Islet precursor cell (in vitro differentiated cells): ENCODE data around the gene TPK1.
A peak's percentile ranks its signal among the peaks of the same experiment; 100 is the strongest.
"Not testable (repeated sequence)": the region's sequence is repeated elsewhere in the genome, so short reads cannot be mapped to it uniquely, and the experiment has no call there.

ENCODE experiments used
- DNase-seq: peaks from one replicate; pipeline ENCODE4 v3.0.0-alpha.2; 2018

Gene TPK1

DNA sequence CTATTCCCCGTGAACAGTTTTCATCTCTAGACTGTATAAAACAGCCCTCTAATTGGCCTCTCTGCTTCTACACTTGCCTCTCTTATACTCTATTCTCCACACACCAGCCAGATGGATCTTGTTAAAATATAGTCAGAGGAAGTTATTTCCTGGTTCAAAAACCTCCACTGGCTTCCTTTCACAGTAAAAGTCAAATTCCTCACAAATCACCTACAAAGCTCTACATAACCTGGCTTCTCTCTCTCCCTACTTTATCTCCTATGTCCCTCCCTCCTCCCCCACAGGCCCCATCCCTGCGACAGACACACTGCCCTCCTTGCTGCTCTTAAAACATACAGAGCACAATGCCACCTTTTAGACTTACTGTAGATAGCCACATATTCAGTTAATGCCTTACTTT, 60.1 kb downstream of the TPK1 start:
- DNase-seq: no peak

DNA sequence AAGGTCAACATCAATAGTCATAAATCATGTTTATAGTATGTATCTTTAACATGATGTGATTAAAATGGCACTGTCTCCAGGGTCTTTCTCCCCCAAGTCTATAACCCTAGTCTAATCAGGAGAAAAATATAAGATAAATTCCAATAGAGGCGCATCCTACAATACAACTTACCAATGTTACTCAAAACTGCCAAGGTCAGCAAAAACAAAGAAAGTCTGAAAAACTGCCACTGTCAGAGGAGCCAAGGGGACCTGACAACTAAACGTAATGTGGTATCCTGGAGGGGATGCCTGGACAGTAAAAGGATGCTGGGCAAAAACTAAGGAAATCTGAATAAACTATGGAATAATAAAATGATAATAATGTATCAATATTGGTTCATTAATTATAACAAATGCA, 63.9 kb downstream of the TPK1 start:
- no peak for DNase-seq

DNA sequence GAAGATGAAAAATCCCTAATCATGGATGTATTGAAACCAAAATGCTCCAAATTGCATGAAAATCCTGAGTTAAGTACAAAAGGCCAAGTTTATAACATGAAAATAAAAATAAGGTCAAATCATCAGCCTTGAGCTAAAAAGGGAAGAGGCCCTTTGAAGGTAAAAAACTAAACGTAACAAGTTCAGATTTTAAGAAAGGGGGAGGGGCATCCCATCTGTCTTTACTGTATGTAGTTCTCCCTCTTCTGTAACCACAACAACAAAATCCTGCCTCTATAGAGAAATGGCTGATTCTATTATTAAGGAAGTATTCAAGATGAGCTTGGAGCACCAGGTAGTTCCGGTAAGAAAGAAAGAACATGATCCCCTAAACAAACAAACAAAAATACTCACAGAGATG, 64.7 kb downstream of the TPK1 start:
- DNase-seq: no peak

DNA sequence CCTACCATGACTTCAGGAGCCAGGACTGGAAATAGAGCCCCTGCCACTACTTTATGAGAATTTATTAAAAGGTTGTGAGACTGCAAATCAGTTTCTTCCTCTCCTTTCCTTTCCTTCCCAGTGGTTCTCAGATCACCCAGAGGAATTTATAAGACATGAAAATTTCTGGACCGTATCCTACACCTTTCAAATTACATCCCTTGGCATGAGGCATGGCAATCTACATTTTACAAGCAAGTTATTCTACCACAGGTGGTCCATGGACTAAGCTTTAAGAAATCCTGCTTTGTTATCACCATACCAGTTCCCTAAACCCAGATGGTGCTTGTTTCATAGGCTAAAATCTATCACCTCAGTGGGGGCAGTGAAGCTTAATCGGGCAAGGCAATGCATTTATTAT, 66.5 kb downstream of the TPK1 start:
- no peak for DNase-seq

DNA sequence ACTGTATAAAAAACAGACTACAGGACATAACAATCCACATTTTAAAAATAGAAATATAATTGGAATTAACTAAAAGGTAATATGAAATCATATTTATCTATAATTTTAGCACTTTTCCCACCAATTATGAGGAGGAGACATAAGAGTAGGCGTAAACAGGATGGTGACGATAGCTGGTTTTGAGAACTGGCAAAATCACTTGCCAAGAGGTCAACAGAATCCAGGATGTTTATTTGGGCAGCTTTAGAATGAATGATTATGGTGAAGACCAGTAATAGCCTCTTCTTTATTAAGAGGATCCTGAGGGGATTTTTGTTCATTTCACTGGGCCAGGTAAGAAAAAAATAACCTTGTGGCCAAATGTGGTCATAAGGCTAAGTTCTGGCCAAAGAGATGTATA, 67.2 kb downstream of the TPK1 start:
- DNase-seq: no peak

DNA sequence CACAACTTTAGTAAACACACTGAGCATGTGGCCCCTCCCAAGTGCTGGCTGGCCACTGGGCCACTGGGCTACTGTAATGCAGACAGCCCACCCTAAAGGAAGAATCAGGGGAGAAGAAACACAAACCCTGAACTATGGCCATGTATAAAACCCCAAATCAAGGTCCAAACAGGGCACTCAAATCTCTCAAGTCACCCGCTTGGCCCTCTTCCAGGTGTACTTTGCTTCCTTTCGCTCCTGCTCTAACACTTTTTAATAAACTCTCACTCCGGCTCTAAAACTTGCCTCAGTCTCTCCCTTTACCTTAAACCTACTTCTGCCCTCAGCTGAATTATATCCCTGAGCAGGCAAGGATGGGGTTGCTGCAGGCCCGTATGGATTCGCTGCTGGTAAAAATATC, 72.6 kb downstream of the TPK1 start:
- no peak for DNase-seq

DNA sequence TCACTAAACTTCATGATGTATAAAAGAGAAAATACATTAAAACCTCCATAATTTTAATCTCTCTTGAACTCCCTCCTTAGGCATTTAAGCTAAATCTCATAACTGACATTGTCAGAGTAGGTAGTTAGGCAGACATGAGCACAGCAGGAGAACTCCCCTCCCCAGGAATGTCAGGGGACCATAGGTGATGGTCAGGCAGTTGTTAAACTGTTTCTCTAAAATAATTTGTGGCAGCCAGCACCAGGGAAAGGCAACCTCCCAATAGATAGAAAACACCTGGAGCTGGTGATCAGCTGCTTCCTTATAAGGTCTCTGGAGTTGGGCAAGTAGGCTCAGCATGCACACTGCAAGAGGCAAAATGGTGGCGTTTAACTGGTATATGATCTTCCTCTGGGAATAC, 73.0 kb downstream of the TPK1 start:
- DNase-seq: no peak

DNA sequence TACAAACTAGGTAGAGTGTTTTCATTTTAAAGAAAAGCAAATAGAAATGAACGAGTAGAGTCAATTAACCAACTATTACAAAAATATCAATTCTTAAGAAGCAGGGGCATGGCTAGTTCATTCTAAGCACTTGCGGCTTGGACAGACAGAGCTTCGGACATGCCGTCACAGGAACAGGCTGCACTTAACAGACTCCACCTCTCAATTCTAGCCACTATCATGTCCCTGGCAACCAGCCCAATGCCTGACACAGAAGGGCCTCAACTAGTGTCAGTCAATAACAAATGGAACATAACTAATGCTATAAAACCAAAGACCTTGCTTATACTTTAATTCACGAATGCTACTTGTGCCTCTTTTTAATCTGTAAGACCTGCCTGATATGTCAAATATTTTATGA, 74.4 kb downstream of the TPK1 start:
- no peak for DNase-seq

DNA sequence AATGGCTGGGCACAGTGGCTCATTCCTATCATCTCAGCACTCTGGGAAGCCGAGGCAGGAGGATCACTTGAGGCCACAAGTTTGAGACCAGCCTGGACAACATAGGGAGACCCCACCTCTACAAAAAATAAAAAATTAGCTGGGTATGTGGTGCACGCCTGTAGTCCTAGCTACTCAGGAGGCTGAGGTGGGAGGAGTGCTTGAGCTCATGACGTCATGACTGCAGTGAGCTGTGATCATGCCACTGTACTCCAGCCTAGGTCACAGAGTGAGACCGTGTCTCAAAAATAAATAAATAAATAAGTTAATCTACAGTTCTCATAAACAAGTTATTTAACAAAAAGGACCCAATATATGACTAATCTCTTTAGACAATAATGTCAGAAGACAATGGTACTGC, 76.2 kb downstream of the TPK1 start:
- DNase-seq: no peak

DNA sequence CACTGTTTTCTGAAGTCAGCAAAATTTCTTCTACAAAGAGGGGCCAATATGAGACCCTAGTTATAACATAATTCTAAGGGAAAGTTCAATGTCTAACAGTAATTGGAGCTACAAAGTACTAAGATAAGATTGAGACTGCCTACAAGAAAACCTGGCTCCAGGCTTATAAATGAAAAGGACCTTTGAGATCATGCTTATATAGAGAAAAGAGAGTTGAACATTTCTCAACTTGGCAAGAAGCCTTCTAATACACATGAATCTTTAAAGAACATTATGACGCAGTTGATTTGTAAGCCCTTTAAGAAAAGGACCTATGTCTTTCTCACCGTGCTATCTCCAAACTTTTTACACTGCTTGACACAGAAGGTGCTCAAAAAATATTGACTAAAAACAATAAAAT, 87.9 kb downstream of the TPK1 start:
- no peak for DNase-seq

DNA sequence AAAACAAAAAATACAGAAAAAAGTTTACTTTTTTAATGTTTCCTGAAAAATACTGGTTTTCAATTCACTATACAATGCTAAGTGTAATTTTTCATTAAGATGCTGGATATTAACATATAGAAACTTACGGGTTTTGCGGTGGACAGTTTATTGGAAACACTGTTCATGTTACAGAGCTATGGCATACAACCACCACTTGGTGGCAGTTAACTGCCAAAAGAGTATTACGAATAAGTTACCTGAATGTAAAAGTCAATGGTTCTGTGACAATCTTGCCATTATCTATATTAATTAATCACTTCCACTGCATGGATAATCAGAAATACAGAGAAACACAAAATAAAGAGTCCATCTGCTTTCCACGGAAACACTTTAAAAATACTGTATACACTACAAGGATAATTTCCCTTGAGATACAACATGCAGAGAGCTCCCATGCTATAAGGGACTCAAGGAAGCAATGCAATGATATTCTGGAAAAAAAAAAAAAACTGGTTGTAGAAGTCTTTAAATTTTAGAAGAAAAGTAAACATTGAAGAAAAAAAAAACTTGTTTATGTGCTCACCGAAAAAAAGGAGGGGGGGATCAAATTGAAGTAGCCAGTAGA, 97.0 kb downstream of the TPK1 start:
- no peak for DNase-seq

DNA sequence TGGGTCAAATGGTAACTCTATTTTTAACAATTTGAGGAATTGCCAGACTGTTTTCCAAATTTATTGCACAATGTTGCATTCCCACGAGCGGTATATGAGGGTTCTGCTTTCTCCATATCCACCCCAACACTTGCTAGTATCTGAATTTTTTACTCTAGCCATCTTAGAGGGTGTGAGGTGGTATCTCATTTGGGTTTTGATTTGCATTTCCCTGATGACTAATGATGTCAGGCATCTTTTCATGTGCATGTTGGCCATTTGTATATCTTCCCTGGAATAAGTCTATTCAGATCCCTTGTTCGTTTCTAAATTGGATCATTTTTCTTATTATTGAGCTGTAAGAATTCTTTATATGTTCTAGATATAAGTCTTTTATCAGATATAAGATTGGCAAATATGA, 97.7 kb downstream of the TPK1 start:
- DNase-seq: no peak

DNA sequence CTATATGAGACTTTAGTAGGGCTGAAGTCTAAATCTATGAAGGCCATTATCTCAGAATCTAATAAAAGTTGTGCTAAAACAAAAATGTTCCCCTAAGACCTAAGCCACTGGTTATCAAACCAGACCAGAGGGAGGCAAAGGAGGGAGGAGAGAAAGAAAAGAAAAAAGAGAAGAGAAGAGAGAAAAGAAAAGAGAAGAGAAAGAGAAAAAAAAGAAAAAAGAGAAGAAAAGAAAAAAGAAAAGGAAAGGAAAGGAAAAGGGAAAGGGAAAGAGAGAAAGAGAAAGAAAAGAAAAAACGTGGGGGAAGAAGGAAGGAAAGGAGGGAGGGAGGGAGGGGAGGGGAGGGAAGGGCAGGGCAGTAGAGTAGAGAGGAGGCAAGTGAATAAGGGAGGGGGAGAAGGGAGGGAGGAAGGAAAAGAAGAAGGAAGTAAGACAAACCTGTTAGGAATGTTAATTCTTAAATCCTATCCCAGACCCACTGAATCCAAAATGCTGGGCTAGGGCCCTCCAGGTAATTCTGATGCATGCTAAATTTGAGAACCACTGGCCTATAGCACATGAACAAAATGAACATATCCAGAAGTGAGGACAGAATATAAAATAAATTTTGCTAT, 98.9 kb downstream of the TPK1 start:
- no peak for DNase-seq

DNA sequence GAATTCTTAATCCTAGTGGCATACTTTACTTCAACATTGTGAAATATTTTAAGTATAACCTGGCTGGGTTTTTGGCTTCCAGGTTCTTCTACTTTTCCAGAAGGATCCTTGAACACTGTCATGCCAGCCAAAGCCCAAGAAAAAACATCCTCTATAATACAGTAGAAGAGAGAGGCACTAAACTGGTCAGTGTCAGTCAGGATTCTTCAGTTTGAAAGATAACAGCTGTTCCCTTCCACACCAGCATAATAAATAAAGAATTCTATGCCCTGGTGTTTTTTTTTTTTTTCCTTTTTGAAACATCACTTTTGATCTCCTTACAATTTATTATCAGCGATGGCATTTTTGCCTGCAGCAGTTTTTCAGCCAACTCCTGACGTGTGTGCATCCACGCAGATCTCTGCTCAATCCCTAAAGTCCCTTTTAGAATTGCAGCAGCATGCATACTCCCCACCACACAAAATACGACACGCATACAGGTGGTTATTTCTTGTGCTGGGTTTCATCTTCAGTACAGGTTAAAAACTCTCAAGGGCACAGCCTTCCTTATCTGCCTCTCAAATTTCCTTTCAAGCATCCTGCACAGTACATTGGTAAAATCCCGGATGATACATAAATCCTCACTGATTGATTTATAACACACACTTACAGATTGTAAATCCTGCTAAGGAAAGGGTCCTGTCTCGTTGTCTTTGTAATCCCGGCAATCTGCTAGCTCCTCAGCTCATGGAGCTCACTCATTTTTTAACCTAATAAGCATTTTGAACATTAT, 100.2 kb downstream of the TPK1 start:
- no peak for DNase-seq

DNA sequence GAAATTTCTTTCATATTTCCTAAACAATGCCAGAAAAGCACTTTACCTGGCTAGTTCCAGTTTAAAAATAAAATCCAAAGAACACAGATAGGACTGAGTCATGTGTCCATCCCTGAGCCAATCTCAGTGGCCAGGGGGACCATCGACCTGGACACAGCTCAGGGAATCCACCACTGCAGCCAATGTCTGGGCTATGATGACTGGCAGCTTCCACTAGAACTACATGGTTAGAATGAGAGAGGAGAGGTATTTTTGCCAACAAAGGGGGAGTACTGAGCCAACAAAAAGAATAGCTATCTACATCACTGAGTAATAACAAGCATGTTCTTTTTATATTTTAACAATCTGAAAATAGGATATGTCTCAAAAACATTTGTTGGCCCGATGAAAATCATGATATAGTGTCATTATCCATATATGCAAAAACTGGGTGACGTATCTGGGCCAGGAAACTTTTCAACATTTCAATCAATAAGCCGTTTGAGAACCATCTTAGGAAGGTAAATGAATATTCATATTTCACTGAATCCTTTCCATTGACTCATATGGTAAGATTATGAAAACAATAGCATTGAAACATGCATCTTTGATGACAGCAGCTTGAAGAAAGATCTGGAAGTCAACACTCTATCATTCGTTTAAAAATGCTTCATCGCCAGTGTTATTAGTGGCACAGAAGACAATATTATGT, 104.0 kb downstream of the TPK1 start:
- no peak for DNase-seq

DNA sequence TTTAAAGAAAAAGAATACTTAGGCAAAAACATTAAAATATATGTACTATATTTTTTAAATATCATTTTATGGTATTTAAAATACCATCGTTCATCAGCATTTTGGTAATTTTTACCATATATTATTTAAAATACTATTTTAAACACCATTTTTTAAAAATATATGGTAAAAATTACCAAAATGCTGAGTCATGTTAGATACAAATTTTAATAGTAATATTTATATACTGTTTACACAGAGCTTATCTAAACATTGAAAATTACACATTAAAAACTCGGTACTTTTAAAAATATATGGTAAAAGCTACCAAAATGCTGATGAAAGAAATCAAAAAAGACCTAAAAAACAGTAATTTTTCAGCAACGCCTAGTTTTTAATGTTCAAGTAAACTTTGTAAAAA, 105.6 kb downstream of the TPK1 start:
- DNase-seq: no peak

DNA sequence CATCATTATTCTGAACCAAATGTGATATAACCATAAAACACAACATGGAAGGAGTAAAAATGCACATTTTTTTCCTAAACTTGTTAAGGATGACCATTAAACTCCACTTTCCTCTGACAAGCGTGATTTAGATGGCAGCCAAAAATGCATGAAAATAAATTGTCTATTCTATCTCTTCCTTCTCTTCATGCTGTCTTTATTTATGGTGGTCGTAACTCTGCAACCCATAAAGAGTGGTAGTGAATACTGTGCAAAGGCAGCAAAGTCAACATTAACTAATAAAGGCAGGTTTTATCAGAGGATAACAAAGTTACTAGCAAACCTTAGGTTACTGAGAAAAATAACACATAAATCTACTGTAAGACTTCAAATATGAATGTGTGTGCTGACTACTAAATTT, 106.6 kb downstream of the TPK1 start:
- DNase-seq: no peak

DNA sequence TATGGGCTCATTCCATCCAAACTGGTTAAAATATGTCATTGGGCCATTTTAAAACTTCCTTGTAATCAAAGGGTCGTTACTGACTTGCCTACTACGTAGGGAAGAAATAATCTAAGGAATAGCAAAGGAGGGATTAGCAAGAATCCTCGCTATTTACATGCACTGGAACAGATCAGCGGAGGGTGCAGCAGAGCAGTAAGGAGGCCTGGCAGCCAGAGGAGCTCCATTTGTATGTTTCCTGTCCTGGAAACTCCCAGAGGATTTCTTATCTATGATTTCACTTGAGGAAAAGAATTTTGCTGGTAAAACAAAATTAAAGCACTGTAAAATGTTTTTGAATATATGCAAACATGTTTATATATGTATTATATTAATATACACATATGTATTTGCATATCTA, 107.3 kb downstream of the TPK1 start:
- no peak for DNase-seq

DNA sequence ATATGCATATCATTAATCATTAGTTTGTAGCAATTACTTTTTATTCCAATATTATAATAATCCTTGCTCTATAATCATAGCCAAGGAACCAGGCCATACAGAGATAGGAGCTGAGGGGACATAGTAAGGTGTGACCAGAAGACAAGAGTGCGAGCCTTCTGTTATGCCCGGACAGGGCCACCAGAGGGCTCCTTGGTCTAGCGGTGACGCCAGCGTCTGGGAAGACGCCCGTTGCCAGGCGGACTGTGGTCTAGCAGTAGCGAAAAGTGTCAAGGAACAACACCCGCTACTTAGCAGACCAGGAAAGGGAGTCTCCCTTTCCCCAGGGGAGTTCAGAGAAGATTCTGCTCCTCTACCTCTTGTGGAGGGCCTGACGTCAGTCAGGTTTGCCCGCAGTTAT, 109.0 kb downstream of the TPK1 start:
- DNase-seq: not testable (repeated sequence)

DNA sequence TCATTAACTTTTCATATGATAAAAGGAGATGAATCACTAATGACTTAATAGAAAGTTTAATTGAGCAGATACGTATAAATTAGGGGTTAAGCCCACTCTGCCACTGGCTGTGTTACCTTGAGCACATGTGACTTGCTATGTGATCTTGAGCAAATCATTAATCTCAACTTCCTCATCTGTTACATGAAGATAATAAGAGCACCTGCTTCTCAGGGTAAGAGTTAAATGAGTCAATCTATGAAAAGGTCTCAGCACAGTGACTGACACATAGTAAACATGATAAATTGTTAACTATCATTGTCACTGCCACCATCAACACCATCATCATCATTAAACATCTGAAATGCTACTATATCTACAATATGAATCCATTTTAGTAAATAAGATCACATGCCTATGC, 110.8 kb downstream of the TPK1 start:
- no peak for DNase-seq

DNA sequence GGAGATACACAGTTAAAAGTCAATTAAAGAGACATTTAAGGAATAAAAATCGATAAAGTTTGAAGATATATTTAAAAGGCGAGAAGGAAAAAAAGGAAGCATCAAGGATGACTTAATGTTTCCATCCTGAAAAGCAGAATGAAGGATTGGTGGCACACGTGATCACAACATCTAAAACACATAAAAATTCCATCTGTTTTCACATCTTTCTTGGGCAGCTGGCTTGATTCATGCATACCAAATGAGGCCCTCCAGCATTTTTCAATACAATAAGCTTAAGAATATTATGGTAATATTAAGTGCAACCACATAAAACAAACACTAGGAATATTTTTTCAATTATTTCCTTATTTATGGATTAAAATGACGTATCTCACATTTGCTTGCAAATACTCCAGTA, 112.6 kb downstream of the TPK1 start:
- no peak for DNase-seq

DNA sequence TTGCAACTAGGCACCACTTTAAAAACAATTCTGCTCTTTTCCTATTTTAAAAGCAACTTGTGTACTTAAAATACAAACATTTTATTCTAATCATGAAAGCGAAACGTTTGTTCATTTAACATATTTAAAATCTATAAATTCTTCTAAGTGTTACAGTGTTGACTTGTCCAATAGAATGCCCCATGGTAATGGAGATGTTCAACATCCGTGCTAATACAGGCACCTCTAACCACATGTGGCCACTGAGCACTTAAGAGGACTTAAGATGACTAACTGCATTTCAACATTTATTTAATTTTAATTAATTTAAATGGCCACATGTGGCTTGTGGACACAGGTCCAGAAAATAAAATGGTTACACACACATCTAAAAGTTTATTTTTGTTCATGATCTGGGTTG, 115.1 kb downstream of the TPK1 start:
- DNase-seq: no peak

DNA sequence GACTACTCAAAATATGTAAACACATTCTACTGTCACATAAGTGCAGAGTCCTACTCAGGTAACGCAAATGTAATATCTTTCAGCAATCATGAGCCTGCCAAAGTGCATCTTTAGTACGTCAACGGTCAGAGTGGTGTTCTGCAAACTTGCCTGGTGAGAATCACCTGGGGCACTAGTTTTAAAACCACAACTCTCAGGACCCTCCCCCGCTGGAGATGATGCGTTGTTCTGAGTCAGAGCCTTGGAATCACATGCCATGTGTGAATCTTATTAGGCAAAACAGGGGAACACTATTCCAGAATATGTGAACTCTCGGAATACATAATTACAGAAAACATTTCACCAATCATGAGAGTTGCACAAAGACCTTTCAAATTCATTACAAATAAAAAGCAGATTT, 115.7 kb downstream of the TPK1 start:
- DNase-seq: peak; percentile 95

DNA sequence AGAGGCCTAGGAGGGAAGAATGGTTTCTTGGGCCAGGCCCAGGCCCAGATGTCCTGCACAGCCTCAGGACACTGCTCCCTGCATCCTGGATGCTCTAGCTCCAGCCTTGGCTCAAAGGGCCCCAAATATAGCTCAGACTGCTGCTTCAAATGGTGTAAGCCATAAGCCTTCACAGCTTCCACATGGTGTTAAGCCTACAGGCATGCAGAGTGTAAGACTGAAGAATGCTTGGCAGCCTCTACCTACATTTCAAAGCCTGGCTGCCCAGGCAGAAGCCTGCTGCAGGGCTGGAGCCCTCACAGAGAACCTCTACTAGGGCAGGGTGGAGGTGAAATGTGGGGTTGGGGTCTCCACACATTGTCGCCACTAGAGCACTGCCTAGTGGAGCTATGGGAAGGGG, 118.1 kb downstream of the TPK1 start:
- no peak for DNase-seq
